RWPE2 (cell line): ENCODE results near the gene INPP5A.

Source experiments
- ATAC-seq: fragments of 200-7000 bp; cut with Tn5 transposase; 3 replicates; pipeline ENCODE4 v1.9.1; 2021; ENCODE audit warnings: low read depth
- DNase-seq: peaks from one replicate; pipeline ENCODE4 v3.0.0-alpha.2; 2020; ENCODE audit warnings: low spot score
- H3K27ac ChIP-seq: fragments of 450-650 bp; 2 replicates; pipeline ENCODE4 v1.5.1; 2017; ENCODE audit warnings: mild to moderate bottlenecking; ENCODE audit not compliant: poor library complexity, severe bottlenecking
- H3K27me3 ChIP-seq: fragments of 250-450 bp; sonication (Bioruptor Pico); 2 replicates; pipeline ENCODE4 v1.5.1; 2021; ENCODE audit warnings: mild to moderate bottlenecking, moderate library complexity; ENCODE audit not compliant: insufficient read depth, poor library complexity, severe bottlenecking
- H3K36me3 ChIP-seq: fragments of 250-450 bp; sonication (Bioruptor Pico); 2 replicates; pipeline ENCODE4 v1.5.1; 2020; ENCODE audit warnings: low read depth, mild to moderate bottlenecking, moderate library complexity
- H3K4me1 ChIP-seq: fragments of 250-450 bp; sonication (Bioruptor Pico); 2 replicates; pipeline ENCODE4 v1.5.1; 2021; ENCODE audit warnings: mild to moderate bottlenecking, moderate library complexity; ENCODE audit not compliant: insufficient read depth, poor library complexity, severe bottlenecking
- H3K4me3 ChIP-seq: fragments of 250-450 bp; sonication (Bioruptor Pico); 2 replicates; pipeline ENCODE4 v1.5.1; 2021; ENCODE audit warnings: mild to moderate bottlenecking, moderate library complexity; ENCODE audit not compliant: severe bottlenecking
- H3K9me3 ChIP-seq: fragments of 250-450 bp; sonication (Bioruptor Pico); 2 replicates; pipeline ENCODE4 v1.5.1; 2021; ENCODE audit warnings: mild to moderate bottlenecking, moderate library complexity; ENCODE audit not compliant: severe bottlenecking
- CTCF ChIP-seq: fragments of 450-650 bp; IDR thresholded peaks from one replicate; pipeline ENCODE4 v1.5.1; 2017; ENCODE audit warnings: mild to moderate bottlenecking, moderate library complexity; ENCODE audit not compliant: poor library complexity, severe bottlenecking

Gene INPP5A

GRCh38 chr10:132690821-132691610 lies 153.4 kb downstream of the INPP5A start:
- H3K4me3 ChIP-seq: no peak overlapping the region
- H3K4me1 ChIP-seq: peaks cover under 1% of the 10 kb centered on the region
- TF ChIP-seq CTCF: no peak
- H3K9me3 ChIP-seq: no peaks in the 10 kb centered on the region
- H3K27me3 ChIP-seq: no peaks in the 10 kb centered on the region
- peaks cover 9% of the 10 kb centered on the region; the same call in 1 of the 2 replicates for H3K36me3 ChIP-seq
- DNase-seq (peak; percentile 52), ATAC-seq (no peak)
- H3K27ac ChIP-seq: no peak overlapping the region

GRCh38 chr10:132691711-132692153 lies 154.1 kb downstream of the INPP5A start:
- ATAC-seq: no peak
- no peak for TF ChIP-seq CTCF

DNA sequence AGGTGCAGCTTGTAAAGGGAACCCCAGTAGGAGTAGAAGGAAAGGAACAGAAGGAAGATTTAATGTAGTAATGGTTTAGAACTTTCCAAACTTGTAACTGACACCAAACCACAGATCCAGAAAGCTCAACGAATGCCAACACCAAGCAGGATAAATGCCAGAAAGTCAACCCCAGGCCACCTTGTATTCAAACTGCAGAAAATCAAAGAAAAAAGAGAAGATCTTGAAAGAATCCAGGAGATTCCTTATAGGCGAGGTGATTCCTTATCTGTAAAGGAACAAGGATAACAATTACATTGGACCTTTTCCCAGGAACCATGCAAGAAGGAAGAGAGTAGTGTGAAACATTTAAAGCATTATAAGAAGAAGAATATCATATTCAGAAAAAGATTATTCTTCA lies 154.7 kb downstream of the INPP5A start:
- Histone ChIP-seq H3K36me3 (peaks cover 9% of the 10 kb centered on the region; the same call in 1 of the 2 replicates), H3K9me3 (no peaks in the 10 kb centered on the region), H3K4me3 (no peak overlapping the region), H3K27ac (no peak overlapping the region), H3K4me1 (no peaks in the 10 kb centered on the region), H3K27me3 (no peaks in the 10 kb centered on the region)
- ATAC-seq: no peak
- no peak for TF ChIP-seq CTCF
- no peak for DNase-seq

More at GRCh38 chr10:132691711-132692153, 154.1 kb downstream of the INPP5A start:
- H3K9me3 ChIP-seq: no peaks in the 10 kb centered on the region
- H3K27ac ChIP-seq: no peak overlapping the region
- H3K27me3 ChIP-seq: no peaks in the 10 kb centered on the region
- H3K4me1 ChIP-seq: no peaks in the 10 kb centered on the region
- no peak overlapping the region for H3K4me3 ChIP-seq
- DNase-seq: peak; percentile 61
- H3K36me3 ChIP-seq: peaks cover 9% of the 10 kb centered on the region; the same call in 1 of the 2 replicates

GRCh38 chr10:132693676-132694075 lies 156.1 kb downstream of the INPP5A start:
- H3K4me1 ChIP-seq: no peaks in the 10 kb centered on the region
- no peak for ATAC-seq
- TF ChIP-seq CTCF: no peak
- H3K27me3 ChIP-seq: no peaks in the 10 kb centered on the region
- no peak overlapping the region for H3K4me3 ChIP-seq
- H3K27ac ChIP-seq: no peak overlapping the region
- peaks cover 9% of the 10 kb centered on the region for H3K36me3 ChIP-seq
- no peaks in the 10 kb centered on the region for H3K9me3 ChIP-seq
- DNase-seq: no peak

GRCh38 chr10:132696204-132696603 lies 158.6 kb downstream of the INPP5A start:
- no peaks in the 10 kb centered on the region for H3K4me1 ChIP-seq
- no peak overlapping the region for H3K4me3 ChIP-seq
- no peaks in the 10 kb centered on the region for H3K9me3 ChIP-seq
- peak; percentile 2 for DNase-seq
- no peak overlapping the region for H3K27ac ChIP-seq
- ATAC-seq: no peak
- H3K36me3 ChIP-seq: peaks cover 9% of the 10 kb centered on the region
- H3K27me3 ChIP-seq: no peaks in the 10 kb centered on the region
- no peak for TF ChIP-seq CTCF
